GM18951 (cell line): Measurements from ENCODE around the gene GMDS.
"Not testable (repeated sequence)": the region's sequence is repeated elsewhere in the genome, so short reads cannot be mapped to it uniquely, and the experiment has no call there.

Experiments
- POLR2A ChIP-seq: IDR thresholded peaks from 4 replicates; pipeline ENCODE4 v1.6.1; 2011; ENCODE audit warnings: mild to moderate bottlenecking; ENCODE audit not compliant: insufficient read length, insufficient read depth; ENCODE audit errors: extremely low read depth
- in situ Hi-C: fragments of 300-500 bp; cut with MboI; formaldehyde crosslinking; loops from one replicate; pipeline ENCODE4 v1.12.0; 2022; ENCODE audit warnings: low sequenced_read_pairs, mixed read lengths, inconsistent platforms; ENCODE audit not compliant: unreplicated experiment

Gene GMDS

GRCh38 chr6:1696463-1696850 lies 548.9 kb downstream of the GMDS start:
- no peak for TF ChIP-seq POLR2A
- in situ Hi-C loops = no loop called here

GRCh38 chr6:1695546-1696462 lies 549.6 kb downstream of the GMDS start:
- TF ChIP-seq POLR2A = no peak
- in situ Hi-C loops = no loop called here

DNA sequence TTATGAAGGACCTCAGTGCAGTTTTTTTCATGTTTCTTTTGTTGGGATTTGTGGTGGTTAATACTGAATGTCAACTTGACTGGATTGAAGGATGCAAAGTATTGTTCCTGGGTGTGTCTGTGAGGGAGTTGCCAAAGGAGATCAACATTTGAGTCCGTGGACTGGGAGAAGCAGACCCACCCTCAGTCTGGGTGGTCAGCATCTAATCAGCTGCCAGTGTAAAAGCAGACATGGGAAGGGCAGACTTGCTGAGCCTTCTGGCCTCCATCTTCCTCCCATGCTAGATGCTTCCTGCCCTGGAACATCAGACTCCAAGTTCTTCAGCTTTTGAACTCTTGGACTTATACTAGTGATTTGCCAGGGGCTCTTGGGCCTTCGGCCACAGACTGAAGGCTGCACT lies 553.6 kb downstream of the GMDS start:
- in situ Hi-C loops = not testable (repeated sequence)

DNA sequence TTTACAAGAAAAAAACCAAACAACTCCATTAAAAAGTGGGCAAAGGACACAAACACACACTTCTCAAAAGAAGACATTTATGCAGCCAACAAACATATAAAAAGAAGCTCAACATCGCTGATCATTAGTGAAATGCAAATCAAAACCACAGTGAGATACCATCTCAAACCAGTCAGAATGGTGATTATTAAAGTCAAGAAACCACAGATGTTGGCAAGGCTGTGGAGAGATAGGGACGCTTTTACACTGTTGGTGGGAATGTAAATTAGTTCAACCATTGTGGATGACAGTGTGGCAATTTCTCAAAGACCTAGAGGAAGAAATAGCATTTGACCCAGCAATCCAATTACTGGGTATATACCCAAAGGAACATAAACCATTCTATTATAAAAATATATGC lies 554.7 kb downstream of the GMDS start:
- in situ Hi-C loops = not testable (repeated sequence)

DNA sequence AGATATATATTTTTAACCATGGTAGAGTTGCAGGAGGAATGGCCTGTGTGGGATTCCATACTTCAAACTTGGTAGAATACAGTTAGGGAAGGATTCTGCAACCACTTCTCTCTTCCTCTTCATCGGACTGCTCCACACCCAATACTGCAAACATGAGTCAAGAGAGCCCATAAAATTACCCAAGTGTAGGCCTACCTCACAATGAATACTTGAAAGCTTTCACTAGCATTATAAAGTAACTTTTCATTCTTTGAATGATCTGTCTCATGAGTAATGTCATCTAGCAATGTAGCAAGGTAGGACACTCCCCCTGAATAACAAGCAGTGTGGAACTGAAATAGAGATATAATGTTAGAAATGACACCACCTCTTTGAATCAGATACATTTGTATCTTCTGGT lies 556.3 kb downstream of the GMDS start:
- no peak for TF ChIP-seq POLR2A
- in situ Hi-C loops = no loop called here

DNA sequence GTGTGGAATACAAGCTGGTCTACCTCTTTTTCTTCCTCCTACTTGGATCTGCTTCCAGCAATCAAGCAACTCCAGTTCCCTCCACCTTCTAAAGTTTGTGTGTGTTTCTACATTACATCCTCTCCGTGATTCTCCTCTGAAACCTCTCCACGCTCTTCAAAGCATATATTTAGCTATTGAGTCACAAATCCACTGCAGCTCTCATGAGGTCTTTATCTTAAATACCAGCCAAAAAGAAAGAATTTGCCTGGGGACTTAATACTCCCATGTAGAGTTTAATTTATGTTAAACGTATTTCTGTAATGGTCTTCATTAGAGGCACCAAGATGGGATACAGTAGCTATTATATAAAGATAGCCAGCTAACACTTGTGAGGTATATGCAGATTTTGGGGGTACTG lies 557.0 kb downstream of the GMDS start:
- in situ Hi-C loops = no loop called here
- no peak for TF ChIP-seq POLR2A

DNA sequence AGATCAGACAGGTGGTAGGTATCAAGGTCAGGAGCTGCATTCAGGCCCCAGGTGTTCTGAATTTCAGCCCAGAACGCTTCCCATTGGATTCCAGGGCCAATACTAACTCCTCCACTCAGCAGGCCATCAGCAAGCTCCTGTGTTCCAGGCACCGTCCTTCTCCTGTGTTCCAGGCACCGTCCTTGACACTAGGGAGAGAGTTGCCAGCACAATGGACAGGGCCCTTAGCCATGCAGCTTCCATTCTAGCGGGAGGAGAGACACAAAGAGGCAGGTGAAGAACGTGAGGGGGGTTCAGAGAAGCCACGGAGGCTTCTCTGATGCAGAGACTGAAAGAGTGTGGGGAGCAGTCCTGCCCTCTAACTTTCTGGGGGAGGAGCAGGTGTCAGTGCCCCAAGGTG lies 558.0 kb downstream of the GMDS start:
- in situ Hi-C loops = no loop called here
- no peak for TF ChIP-seq POLR2A

- in situ Hi-C loops = no loop called here
- no peak for TF ChIP-seq POLR2A
These were observed 559.0 kb downstream of the GMDS start for GRCh38 chr6:1686117-1687098.

GRCh38 chr6:1679688-1680068 lies 565.7 kb downstream of the GMDS start:
- TF ChIP-seq POLR2A = no peak
- in situ Hi-C loops = no loop called here

DNA sequence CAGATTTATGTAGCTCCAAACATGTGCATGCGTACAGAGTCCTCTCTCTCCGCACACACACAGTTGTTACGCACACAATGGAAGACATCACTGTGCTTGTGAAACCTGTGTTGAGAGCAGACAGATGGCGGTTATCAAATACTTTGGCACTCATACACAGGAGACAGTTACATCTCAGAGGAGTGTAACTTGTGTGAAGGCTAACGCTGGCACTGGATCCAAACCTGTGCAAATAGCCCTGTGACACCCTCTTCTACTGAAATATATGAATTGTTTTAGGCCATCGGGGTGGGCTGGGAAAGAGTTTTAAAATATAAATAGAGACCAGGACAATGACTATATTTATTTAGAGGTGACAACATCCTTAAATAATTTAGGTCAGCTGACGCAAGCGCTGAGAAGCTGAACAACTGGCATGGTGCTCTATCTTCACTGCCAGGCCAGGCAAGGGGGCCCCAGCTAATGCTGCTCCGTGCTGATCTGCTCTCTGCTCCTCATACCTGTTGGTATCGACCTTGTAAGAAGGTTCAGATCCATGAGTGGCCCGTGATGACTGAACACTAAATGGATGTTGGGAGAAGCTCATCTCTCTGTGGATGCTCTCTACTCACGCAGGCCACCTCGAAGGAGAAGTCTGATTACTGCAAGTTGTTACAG lies 566.2 kb downstream of the GMDS start:
- in situ Hi-C loops = no loop called here
- TF ChIP-seq POLR2A = no peak

- in situ Hi-C loops = no loop called here
- no peak for TF ChIP-seq POLR2A
These were observed 567.2 kb downstream of the GMDS start for GRCh38 chr6:1678201-1678600.

DNA sequence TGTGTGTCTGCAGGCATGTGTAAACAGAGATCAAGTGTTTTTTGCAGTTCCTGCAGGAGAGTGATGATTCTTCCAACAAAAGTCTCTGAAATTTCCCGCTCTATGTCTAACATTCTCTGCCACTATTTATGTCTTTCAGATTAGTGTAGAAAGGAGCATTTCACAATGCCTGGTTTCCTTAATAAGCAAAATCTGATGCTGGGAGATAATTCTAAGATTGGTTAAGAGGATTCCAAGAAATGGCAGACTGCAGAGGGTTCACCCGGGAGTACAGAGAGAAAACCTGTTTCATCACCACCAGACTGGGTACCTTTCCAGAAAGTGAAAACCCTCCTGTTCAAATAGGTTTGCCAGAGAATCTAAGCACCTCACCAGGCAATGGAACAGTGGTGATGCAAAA lies 573.0 kb downstream of the GMDS start:
- in situ Hi-C loops = no loop called here
- no peak for TF ChIP-seq POLR2A

GRCh38 chr6:1670711-1671462 lies 574.5 kb downstream of the GMDS start:
- no peak for TF ChIP-seq POLR2A
- in situ Hi-C loops = no loop called here

- in situ Hi-C loops = no loop called here
- no peak for TF ChIP-seq POLR2A
These were observed 575.4 kb downstream of the GMDS start for GRCh38 chr6:1669996-1670395.

GRCh38 chr6:1668456-1668855 lies 576.9 kb downstream of the GMDS start:
- in situ Hi-C loops = not testable (repeated sequence)
